HG02943 (cell line): ENCODE measurements around the gene CDH23.

Experiments
- ATAC-seq: cut with Tn5 transposase; IDR thresholded peaks from one replicate; pipeline ENCODE4 v1.9.1; 2021; ENCODE audit warnings: mild to moderate bottlenecking, low read depth, moderate library complexity; ENCODE audit not compliant: unreplicated experiment

CDH23 gene

DNA sequence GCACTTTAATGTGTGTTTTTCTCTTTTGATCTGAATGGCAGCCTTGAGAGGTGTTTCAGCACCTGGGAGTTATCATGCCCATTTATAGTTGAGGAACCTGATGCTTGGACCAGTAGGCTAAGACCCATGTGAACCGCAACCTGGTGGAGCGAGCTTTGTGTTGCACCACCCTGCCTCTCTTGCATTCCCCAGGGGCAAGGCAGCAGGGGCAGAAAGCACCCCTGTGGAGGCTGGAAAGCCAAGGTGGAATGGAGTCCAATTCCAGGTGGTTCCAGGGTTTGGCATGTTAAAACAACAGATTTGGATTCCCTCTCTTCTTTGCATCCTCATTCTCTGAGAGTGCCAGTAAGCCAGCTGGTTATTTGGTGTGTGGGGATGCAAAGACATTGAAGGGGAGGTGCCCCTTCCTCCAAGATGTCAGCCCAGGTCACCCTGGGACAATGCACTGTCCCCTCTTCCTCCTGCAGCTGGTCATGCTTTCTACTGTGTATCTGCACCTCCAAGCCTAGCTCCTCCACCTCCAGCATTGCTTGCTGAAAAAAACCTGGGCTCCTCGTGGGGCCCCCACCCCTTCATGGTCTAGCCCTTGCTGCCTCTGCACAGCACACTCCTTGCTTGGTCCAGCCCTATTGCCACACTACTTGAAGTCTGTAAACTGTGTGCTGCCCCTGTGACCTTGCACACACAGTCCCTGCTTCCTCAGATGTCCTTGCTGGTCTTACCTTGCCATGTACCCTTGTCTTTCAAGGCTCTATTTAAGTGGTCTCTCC is 5.6 kb upstream of the CDH23 start:
- ATAC-seq: no peak

DNA sequence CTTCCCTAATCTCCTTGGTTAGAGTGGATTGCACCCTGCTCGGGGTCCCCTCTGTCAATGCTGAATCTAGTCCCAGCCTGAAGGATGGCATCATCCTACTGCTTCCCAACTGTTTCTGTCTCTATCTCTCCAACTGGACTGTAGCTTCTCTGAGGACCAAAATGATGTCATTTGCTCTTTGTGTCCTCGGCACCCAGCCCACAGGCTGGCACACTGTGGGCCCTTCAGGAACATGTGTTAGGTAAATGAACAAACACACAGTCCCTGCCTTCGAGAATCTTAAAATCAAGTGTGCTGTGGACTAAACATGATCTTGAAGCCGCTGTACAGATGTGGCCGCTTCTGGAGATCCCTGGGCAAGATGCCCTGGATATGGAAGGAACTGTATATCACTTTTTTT is 5.0 kb upstream of the CDH23 start:
- ATAC-seq: no peak

DNA sequence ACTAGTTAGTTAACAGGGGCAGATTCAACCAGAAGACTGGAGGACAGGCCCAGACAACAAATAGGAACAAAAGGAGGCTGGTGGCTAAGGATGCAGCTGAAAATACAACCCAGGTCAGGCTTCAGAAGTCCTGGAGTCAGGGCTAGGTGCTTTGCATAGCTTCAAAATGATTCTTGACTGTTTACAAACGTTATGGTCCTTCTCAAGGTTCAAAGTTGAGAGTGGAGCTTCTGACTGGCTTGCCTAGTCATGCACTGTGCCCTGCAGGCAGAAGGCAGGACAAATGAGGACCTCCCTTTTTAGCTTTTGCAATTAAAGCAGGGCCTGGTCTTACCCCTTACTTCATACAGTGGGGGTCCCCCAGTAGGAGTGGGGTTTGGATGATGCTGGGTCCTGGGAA is 4.4 kb upstream of the CDH23 start:
- ATAC-seq: no peak

DNA sequence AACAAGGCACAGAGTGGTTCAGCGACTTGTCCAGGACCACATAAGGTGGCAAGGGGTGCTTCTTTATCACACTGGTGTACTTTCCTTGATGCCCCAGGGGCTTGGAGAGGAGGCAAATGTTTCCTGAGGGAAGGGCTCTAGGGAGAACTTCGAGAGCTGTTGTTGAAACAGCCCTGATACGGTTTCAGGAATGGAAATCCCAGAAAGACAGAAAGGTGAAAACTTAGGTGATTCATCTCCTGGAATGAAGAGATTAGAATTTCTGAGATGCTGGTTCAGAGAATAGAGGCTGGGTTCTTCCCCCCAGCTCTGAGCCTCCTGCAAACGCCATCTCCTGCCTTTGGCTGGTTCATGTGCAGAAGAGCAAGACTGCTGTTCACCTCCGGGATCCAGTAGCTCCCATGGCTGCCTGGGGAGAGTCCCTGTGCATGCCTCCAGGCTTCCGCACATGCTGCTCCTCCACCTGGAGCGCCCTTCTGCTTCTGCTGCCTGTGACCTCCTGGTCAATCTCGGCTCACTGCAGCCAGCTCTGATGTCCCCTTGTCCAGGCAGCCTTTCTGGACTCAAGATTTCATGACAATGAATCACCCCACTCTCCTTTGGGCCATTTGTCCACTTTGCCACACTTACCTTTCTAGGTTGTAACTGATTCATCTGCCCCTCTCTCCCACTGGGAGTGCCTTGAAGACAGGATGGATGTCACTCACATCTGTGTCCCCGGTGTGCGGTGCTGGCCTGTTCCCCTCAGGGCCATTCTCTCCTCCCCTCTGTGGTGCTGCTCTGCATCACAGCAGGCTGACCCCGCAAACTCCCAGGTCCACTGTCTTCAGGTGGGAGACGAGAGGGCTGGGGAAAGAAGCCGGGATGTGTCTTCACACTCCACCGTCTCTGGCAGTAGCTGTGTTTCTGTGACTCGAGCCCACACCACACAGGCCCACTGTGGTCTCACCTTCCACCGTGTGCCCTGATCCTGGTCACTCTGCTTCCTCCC is 3.6 kb upstream of the CDH23 start:
- ATAC-seq: no peak

DNA sequence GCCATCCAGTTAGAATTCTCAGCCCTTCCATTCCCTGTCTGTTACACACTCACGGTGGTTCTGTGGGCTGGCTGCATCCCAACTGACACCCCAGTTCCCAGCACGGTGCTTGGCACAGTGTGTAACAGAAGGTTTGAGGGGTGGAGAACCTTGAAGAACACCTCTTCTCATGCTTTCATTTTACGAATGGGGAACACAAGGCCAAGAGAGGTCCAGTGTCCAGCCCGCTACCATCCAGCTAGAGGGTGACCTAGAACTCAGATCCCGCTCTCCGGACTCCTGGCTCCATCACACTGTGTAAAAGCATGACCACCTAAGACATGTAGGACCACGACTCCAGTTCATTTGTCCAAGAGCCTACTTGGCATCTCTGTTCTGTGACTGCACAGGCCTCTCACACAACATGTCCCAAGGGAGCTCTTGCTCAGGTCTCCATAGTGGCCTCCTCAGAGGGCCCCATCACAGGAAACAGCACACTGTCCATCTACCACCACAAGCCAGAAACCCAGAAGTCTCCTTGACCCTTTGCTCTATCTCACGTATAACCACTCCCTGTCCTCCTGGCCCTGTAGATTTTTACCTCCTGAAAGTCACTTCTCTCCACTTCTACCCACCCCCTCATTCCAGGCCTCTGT is 2.8 kb upstream of the CDH23 start:
- no peak for ATAC-seq

DNA sequence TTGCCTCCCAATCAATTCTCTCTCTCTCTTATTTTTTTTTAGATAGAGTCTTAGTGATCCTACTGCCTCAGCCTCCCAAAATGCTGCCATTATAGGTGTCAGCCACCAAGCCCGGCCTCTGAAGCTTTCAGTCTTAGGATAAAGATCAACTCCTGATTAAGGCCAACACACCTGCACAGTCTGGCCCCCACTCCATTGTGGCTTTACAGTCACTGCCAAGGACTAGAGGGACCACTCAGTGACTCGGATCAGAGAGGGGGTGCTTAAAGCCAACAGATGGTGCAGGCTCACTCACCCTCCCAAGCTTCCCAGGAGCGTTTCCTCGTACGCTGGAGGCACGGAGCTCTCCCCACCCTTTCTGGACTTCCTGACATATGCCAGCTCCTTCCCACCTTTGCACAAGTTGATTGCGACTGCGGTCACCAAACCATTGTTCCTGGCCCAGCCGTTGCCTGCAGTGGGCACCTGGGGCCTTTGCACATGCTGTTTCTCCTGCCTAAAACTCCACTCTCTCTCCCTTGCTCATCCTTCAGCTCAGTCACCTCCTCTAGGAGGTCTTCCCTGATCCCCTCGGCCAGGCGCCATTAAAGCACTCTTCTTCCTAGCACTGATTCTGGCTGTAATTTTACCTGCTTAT is 1.7 kb upstream of the CDH23 start:
- no peak for ATAC-seq

DNA sequence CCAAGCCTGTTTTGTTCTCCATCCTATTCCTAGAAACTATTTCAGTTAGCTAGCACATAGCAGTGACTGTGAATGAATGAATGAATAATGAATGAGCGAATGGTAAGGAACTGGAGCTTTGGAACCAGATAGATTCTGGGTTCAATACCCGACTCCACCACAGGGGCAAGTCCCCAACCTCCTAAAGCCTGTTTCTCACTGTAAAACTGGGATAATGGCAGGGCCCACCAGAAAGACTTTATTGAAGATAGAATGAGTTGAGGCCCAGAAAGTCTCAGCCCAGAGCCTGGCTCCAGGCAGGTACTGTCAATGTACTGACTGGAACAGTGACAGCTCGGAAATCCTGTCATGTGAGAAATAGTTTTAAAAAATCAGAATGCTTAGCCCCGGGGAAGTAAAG is 1.1 kb upstream of the CDH23 start:
- no peak for ATAC-seq

DNA sequence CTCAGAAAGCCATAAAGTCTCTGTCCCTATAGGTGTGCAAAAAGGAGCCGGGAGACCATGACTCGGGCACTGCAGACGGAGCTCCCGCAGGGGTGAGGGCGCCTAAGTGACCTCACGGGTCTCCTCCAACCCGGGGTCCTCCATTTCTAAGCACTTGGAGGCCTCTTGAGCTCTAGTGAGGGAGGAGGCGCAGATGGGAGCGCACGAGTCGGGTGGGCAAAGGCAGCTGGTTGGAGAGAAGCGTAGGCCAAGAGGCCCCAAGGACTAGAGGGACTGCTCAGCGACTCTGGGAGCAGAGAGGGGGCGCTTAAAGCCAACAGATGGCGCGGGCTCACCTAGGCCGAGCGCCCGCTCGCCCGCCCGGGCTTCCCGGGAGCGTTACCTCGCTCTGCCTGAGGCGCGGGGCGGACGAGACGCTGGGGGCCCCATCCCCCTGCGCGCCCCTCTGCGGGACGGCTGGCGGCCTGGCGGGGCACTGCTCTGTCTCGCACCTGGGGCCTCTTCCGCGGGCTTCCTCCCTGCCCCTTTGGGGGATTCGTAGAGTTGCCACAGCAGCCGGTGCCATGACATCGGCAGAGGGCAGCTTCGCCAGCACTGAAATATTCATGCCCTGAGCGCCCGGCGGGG is 523 bp upstream of the CDH23 start:
- ATAC-seq: no peak

DNA sequence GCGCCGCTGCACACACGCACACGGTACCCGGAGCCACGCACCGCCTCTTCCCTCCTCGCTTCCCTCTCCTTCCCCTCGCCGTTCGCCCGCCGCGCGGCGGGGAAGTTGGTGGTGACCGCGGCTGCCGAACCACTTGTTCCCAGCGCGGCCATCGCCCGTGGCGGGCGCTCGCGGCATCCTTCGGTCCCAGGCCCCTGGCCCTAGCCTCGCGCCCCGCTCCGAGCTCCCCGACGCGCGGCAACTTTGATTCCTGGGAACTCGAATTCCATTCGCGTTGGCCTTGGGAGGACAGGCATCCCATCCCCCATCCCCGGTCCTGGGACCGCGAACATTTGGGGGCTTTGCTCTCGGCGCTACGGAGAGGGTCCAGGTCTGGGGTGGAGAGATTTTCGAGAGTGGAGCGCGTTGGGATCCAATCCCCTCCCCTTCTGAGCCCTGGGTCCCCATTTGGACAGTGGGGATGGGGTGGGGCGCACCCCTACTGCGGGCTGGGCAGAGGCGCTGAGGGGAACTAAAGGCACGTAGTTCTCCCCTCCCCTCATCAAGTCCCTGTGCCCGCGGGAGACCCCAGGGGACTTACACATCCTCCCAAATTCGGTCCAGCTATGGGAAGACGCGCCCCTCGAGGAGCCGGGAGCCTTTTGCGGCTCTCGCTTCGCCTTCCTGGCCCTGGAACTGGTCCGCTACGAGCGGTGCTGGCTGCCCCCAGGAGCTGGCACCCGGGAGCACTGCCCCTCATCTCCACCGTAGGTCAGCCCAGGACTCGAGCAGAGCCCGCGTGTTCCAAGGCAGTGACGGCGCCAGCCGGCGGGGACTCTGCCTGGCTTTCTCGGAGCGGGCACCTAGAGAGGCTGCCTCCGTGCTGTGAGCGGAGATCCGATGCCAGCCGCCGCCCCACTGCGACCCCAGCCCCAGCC is 834 bp downstream of the CDH23 start:
- no peak for ATAC-seq

DNA sequence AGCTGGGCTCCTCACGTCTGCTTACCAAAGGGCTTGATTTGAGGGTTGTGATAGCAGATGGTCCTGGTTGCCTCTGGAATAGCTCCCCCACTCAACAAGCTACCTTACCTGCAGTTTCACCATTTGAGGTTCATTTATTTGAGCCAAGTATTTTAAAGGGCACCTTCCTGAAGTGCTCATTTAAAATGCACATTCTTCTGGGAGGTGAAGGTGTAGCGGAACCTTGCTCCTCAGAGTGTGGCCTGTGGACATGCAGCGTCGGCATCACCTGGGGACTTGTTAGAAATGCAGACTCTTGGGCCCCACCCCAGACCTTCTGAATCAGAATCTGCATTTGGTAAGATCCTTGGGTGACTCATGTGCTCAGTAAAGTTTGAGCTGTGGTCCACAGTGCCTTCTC is 2.3 kb downstream of the CDH23 start:
- ATAC-seq: no peak

DNA sequence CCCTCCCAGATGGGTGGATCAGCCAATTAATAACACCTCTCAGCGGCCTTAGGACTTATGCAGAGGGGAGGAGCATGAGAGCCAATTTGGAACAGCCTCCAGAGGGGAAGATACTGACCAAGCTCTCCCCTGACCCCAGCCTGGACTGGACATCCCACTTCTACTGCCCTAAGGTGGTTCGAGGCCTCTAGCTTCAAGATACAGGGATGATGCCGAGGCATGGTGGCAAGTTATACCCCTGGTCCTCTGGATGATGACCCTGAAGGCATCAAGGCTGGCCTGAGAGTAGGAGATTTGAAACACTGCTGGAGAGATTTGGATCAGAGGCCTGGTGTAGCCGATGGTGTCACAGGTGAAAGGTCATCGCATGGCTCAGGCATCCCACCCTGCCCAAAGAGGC is 3.2 kb downstream of the CDH23 start:
- no peak for ATAC-seq

DNA sequence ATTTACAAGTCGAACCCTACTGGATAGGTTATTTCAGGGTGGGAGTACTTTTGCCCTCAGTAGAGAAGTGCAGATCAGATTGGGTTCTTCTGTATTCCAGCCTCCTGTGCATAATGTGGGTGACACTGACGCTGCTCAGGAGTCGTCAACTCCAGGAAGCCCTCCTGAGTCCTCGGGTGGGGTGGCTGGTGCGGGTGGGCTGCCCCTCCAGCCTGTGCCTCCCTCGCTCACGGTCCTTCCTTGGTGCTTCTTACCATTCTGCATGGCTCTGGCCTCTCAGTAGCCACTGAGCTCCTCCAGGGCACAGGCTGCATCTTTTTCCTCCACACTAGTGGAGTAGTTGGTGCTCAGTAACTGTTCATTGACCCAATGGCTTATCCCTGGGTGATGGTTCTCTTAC is 4.3 kb downstream of the CDH23 start:
- no peak for ATAC-seq

DNA sequence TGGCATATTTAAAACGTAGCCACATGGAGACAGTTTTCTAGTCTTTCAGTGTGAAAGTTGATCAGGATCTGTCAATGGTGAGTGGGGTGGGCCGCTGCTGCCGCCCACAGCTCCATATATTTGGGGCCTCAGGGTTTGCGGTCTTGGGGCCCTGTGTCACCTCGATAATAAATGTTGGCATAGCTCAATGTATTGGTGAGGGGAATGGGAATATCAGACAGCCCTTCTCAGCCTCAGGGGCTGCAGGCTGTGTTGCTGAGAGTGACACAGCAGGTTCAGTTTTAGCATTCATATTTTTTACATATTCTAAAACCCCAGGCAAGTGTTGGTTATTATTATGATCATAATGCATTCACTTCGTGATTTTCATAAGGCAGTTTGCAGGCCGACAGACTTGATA is 5.3 kb downstream of the CDH23 start:
- no peak for ATAC-seq

DNA sequence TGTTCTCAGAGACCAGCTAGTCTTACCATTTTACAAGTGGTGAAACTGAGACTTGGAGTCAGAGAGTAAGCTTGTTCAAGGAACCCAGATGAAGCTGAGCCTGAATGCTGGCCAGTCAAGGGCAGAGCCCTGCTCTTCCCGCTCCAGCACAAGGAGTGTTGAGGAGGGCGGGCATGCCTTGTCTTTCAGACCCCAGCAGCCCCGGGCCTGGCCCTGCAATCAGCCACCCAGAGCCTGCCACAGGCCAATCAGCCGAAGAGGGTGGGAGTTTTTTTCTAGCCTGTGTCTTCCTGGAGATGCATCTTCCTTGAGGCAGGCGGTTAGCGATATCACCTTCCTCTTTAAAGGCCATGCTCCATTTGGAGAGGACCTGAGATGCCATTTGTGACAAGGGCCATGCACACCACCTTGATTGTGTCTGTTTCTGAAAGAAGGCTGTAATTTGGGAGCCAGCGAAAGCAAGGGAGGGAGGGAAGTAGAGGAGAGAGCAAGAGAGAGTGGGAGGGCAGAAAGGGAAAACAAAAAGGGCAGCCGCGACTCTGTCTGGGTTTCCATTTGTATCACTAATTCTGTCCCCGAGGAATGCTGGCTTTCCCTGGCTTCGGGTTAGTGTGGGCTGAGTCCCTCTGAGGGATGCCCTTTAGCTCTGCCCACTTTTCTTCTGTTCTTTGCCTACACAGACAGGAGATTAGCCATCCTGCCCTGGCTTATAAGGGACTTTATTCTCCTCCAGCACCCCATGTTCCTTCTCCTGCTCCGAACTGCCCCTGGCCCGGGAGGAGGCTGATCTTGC is 8.0 kb downstream of the CDH23 start:
- no peak for ATAC-seq

DNA sequence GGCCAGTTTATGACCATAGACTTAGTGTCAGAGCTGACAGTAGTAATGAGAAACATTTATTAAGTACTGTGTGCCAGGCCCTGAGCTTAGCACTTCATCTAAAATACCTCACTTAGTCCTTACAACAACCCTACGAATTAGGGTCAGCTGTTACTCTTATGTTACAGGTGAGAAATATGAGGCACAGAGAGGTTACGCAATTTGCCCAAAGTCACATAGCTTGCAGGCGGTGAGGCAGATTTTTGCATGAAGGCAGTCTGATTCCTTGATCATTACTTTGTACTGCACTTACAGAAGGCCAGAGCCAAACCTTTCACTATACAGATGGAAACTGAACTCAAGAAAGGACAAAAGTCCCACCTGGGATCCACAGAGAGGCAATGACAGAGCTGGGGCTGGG is 10.2 kb downstream of the CDH23 start:
- no peak for ATAC-seq

DNA sequence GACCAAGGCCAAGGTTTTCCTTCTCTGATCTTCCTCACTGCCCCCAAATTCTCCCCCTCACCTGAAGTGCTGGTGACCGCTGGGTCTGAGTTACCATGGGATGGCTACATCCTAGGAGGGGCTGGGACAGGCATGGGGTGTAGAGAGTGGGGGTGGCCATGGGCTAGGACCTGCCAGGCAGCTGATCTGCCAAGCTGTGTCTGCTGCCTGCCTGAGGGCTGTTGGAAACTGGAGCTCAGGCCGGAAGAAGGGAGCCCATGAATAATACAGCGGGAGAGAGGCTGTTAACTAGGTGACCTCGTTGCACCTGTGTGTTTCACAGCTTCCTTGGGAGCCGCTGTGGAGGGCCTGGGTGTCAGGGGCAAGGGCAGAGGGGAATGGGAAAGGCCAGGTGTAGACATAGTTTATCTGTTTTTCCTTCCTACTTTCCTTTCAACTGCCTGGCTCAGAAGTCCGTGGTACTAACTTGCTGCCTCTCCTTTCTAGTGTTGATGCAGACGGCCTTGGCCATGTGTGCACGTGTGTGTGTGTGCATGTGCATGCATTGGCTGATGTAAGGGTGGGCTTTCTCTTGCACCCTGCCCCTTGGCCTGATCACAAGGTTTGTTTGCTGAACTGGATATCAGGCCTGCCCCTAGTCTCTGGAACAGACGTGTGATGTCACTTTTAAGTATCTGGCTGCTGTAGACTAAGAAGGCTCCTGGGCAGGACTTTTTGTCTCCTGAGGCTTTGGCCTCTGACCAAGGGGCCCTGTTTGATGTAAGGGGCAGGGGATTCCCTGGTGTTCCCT is 11.9 kb downstream of the CDH23 start:
- no peak for ATAC-seq

DNA sequence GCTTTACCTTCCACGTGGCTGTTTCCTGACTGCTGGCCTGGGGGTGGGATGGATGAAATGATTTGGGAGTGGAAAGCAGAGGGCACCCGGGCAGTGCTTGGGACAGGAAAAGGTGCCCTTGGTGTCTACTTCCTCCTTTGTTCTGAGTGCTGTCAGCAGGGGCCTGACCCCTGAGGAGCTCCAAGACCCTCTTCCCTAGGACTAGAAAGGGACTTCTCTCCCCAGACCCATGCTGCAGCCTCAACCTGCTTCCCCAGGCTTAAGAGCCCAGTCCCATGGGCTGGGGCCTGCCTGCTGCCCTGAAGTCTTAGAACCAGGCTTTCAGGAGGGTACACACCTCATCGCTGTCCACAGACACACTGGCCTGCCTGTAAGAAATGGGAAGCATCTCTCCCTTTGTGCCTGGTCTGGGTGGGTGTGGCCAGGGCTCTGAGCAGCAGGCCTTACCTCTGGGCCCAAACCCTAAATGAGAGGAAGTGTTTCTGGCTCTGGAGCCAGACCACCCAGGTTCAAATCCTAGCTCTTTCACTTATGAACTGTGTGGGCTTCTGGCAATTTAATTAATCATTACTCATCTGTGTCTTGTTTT is 12.9 kb downstream of the CDH23 start:
- no peak for ATAC-seq
